Embryonic facial prominence (tissue), 1 donor: ENCODE measurements around the gene DBN1.

Experiments
- DNase-seq: peaks from one replicate; pipeline ENCODE4 v3.0.0-alpha.2; 2016; ENCODE audit errors: extremely low spot score

Gene DBN1

DNA sequence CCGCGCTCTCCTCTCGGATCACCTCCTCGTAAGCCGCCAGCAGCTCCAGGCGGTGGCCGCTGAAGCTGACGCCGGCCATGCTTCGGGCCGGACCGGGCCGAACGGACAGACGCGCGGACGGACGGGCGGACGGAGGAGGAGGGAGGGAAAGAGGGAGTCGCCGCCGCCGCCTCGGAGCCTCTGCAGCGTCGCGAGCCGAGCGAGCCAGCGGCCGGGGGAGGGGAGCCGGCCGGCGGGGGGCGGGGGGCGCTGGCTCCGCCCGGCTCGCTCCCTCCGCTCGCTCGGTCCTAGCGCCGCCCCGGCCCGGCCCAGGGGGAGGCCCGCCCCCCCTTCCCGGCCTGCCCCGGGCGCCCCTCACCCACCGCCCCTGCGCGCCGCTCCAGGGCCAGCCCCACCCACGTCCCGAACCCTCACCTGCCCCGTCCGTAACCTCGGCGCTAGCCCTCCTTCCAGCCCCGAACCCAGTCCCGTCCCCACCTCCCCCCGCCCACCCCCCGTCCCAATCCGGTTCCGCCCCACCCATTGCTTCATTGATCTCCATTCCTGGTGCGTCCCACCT, at the start of gene DBN1:
Gene DBN1, minus strand, starts transcription at position 192 of the 559 bp plus-strand sequence. Its CDS starts 113 bp downstream, at position 79.
- no peak for DNase-seq

DNA sequence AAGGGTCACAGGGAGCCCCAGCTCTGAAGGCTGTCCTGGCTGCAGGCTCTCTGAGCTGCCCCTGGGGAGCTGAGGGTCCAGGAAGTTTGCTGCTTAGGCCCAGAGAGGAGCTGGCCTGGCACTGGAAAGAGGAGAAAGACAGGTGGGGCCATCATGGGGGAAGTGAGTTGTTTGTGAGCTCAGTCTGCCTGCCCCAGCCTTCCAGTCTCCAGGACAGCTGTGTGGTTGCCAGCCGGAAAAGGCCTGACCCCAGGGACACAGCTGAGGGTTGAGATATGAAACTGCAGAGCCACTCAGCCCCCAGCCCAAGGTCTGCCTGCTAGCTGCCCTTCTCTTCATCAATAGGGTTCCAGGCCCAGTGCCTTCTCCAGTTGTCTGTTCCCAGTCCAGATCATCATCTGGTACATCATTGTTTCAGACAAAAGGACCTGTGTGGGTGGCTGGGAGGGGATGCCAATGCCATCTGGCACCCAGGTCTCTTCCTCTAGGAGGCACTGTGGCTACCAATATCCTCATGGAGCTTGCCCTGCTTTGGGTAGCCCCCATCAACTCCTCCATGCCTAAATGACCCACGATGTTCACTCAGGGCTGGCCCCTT, 47.6 kb upstream of the DBN1 start:
- no peak for DNase-seq

DNA sequence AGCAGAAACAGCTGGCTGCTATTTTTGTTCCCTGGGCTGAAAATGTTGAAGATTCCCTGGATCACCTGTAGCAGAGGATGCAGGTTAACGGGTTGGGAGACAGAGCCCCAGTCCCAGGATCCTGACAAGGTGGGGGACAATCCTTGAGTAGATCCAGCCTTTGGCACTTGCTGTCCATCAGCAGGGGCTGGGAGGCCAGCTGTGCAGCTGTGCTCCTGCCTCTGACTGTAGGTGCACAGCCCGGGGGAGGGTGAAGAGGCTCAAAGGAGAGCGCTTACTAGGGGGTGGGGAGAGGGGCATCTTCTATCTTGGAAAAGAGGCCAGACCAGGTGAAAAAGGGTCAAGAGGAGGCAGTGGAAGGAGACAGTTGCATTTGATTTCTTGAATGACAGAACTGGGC, 46.8 kb upstream of the DBN1 start:
- no peak for DNase-seq

DNA sequence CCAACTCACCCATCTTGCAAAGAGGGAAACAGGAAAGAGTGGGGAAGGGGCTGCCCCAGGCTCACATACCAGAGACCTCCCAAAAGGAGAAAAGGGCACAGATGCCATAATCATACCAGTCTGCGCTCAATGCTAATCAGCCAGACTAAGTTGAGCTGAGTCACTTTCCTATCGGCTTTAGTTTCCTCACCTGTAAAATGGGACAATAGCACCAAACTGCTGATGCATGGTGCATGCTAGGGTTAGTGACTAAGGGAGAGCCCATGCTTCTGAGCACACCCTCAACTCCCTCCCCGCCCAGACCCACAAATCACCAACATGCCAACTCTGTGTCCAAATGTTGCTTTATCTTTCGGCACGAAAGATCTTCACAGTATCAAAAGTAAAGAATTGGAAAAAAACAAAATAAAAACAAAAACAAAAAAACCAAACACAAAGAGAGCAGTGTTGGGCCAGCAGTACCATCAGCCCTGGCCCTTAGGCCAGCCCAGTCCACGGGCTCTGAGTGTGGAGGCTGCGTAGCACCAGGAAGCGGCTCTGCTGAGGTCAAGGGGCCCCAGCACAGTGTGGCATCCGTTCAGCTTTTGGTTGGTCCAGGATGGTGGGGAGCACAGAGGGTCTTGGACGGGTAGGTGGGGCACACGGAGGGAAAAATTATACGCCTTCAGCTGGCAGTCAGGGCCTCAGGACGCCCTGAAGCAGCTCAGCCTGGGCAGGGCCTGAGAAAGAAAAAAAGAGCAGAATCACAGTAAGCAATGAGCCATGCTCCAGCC, 46.2 kb upstream of the DBN1 start:
- no peak for DNase-seq

DNA sequence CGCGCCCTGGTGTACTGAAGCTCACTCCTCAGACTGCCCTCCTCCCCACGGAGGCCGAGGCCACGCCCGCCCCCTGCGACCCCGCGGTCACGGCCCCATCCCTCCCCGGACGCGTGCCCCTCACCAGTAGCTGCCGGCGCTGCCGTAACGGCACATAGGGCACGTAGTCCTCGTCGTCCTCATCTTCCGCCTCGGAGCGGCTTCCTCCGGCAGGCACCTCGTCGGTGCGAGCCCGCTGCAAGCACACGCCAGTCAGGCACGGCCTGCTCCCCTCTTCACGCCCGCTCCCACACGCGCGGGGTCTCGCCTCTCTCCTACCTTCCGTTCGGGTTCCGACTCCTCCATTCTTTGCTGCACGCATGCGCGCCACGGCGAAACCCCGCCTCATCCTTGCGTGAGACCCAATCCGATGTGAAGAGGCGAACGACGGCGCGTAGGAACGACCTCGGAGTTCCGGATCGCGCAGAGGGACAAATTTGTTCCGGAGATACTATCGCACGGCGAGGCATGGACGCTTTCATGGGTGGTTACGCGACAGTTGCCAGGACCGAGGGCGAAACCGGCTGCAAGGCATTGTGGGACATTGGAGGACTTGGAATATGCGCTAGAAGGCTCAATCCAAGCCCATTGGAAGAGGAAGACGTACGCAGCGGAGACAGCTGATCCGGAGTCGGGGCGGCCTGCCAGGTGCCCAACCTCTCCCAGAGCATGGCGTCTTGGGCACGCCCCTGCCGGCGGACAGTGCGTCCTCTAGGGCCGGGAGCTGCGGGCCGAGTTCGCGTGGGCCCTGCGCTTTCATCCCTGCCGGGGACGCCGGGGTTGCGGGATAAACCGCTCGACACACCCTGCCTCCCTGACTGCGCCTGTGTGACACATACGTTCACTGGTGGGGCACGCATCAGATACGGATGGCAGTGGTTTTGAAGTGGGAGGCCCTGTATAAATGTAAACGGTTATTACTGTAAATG, 43.5 kb upstream of the DBN1 start, which contains the start of gene DDX41:
Gene DDX41, minus strand, starts transcription at position 361 of the 968 bp plus-strand sequence. Its CDS starts 16 bp downstream, at position 345.
- DNase-seq = peak; percentile 96

DNA sequence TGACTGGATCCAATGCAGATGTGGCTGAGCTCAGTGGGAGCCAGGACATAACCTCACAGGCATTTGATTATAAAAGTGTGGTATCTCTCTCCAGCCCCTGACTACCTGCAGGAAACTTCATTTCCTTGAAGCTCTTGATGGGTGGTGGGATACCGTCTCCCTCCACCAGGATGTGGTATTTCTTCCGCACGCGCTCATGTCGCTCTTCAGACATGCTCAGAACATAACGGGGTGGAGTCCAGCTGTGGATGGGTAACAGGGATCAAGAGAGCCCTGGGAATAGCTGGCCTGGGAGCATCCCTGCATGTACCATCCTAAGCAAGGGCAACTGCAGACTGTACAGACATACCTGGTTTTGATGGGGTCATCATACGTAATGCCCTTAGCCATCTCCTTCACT, 42.1 kb upstream of the DBN1 start:
- no peak for DNase-seq

DNA sequence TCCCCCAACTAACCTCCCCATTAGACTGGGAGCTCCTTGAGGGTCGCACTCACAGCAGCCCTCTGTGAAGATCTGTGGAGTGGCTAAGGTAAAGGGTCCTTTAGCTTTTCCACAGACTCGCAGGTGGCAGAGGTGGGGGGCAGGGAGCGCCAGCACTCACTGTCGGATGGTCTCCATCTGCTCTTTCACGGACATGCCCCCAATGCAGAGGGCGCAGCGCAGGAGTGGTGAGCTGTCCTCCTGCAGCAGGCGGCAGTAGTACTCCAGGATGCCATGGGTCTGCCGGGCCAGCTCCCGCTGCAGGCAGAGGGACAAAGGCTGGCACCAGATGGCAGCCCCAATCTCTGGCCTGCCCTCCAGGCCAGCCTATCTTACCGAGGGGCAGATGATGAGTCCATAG, 41.1 kb upstream of the DBN1 start:
- no peak for DNase-seq

DNA sequence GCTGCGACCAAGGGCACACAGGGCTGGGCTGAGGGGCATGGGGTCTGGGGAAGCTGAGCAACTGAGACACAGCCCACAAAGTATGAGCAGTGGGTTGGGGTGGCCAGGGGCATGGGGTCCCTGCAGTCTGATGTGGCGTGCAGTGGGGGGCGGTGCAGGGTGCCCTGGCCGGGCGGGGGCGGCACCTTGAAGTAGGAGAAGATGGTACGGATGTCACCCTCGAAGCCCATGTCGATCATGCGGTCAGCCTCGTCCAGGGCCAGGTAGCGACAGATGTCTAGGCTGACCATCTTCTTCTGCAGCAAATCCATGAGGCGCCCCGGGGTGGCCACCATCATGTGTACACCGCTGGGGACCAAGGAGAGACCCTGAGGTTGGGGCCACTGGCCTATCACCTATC, 40.1 kb upstream of the DBN1 start:
- DNase-seq = no peak

DNA sequence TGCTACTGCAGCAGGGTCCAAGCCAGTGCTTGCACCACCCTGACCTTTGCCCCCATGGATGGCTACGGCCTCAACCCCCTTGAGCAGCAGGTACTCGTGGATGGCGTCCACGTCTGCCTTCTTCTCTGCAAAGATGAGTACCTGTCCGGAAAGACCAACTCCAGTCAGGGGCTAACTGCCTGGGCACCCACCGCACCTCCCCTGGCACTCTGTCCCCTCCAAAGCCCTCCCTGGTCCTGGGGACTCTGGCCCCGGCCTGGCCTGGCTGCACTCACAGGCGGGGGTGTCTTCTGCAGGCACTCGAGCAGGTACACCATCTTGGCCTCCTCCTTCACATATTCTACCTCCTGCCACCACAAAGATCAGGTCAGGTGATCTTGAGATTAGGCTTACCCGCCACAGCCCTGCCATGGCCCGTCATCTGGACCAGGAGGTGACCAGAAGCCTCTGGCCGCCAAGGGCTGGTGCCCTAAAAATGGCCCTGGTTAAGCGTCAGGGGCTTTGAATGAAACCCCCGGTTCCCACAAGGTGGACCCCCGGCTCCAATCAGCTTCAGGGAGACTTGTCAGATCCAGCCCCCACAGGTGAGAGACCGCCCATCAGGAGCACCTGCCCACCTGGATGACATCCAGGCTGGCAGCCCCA, 39.4 kb upstream of the DBN1 start:
- DNase-seq = no peak

DNA sequence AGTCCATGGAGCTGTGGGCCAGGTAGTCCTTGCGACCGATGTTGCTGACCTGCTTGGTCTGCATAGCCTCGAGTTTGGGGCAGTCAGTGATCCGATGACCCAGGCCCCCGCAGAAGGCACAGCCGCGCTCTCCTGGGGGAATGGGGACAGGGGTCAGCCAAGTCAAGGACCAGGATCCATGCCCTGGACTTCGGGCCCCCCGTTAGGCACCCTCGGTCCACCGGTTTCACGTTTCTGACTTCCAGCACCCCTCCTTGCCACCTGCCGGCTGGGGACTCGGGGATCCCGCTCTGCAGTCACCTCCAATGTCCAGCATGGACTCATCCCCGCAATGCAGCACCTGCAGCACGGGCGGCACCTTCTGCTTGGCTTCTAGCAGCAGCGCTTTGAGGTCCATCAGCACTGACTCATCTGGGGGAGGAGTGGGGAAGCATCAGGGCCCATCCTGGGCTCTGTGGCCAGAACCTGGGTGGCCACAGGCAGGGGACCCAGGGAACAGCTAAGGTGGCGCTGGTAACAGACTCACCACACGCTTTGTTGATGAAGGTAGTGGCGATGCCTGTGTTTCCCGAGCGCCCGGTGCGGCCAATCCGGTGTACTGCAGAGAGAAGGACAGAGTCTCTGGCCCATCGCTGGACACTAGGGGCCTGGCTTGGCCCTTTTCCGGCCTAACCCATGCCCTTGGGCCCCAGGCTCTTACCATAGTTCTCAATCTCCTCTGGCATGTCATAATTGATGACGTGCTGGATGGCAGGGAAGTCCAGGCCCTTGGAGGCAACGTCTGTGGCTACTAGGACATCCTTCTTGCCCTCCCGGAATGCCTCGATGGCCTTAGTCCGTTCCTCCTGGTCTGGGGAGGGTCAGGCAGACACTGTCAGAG, 38.6 kb upstream of the DBN1 start:
- DNase-seq = no peak

DNA sequence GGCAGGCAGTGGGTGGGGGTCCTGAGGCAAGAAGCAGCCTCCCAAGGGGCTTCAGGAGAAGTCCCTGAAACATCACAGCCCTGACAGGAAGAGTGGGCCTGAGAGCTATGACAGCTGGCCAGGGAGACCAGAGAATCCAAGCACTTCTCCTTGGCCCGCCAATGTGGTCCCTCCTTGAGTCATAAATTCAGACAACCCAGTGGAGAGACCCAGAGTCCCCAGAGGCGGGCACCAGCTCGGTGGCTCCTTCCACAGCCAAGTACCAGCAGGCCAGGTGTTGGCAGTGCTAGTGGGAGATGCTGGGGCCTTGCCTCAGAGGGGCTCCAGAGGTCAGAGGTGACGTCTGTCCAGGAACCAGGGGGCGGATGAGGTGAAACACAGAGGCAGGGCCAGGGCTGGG, 37.7 kb upstream of the DBN1 start:
- DNase-seq = no peak

DNA sequence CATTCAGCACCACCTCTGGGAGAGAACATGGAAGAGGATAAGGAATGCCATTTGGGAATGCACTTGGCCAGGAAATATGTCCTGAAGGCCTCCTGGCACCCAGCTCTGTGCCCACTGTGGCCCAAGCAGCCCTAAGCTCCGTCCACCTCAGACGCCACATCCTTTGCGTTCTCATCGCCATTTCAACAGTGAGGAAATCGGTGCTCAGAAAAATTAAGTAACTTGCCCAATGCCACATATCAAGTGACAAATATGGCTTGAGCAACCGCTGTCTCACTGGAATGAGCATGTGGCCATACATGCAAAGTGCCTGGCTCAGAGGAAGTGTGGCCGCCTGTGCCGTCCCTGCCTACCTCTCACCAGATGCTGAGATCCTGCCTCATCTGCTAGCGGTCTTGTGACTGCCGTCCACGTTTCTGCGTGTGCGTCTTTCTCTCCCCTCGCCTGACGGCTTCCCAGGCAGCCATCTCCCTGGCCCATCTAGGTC, 37.2 kb upstream of the DBN1 start:
- no peak for DNase-seq

DNA sequence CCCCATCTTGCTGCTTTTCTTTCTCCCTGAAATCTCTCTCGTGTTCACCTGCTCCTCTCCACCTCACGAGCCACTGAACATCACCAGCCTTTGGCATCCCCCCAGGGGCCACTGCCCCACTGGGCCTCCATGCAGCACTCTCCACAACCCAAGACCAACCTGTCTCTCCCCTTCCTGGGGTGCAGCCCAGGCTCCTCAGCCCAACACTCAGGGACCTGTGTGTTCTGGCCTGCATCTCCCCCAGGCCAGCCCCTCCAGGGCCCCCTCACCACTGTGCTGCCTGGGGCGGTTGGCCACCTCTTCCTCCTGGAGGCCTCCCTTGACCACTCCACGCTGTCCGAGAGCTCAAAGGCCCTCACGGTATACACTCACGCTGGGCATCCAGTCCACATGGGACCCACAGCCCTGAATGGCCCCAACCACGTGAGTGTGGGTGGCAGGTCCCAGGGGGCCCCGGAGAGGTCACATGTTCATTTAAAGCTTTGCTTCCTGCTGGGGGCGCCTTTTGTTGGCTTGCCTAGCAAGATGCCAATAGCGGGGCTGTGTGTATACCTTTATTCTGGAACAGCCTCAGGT, 36.6 kb upstream of the DBN1 start:
- DNase-seq = no peak

DNA sequence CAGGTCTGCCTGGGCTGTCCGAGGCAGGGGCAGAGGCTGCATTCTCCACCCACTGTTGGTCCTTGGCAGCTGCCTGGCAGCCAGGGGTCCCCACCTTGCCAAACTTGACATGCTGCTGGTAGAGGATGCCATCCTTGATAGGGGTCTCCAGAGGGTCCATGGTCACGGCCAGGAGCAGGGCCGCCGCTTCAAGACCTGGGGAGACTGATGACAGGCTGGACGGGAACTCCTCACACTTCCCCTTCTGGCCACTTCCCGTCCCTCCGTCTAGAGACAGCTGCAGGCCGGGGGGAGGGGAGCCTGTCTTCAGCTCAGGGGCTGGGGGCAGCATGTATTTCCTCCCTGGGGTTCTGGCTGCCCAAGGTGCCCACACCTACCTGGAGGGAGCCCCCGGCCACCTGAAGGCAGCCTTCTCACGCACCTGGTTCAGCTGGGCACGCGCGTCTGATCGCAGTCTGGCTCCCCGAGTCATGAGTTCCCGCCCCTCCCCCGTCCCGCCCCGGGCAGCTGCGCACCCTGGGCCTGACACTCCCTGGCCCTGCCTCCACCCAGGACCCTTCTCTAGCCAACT, 36.0 kb upstream of the DBN1 start, which contains the start of gene DOK3:
Gene DOK3, minus strand, starts transcription at position 446 of the 571 bp plus-strand sequence. Its CDS starts 286 bp downstream, at position 160.
- no peak for DNase-seq

DNA sequence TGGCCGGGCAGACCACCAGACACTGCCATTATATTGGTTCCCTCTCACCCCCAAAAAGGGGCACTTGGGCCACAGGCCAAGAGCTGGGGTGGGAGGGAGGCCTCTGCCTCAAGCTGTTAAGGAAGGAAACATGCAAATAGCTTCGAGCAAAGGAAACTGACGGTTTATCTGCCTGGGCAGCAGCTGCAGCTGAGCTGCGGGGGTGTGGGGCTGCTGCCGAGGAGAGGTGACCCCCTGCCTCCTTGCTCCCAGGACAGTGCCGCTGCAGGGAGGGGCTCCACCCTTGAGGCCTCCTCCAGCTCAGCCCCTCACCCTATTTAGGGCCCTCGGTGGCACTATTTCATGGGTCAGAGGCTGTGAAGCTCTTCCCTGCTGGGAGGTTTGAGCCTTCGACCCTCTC, 35.4 kb upstream of the DBN1 start:
- no peak for DNase-seq

DNA sequence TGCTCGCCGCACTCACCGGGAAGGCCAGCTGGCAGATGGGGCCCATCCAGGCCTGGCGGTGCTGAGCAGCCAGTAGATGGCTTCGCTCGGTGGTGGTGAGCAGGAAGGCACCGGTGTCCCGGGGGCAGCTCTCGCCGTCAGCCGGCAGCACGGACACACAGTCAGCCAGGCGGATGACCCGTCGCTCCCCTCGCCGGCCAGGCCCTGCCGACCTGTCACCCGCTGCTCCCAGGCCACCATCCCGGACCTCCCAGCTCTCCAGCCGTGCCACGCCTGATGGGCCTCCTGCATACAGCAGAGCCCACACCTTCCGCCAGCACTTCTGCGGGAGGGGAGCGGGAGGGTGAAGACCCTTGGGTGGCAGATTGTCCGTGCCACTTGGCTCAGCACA, 34.8 kb upstream of the DBN1 start:
- no peak for DNase-seq

DNA sequence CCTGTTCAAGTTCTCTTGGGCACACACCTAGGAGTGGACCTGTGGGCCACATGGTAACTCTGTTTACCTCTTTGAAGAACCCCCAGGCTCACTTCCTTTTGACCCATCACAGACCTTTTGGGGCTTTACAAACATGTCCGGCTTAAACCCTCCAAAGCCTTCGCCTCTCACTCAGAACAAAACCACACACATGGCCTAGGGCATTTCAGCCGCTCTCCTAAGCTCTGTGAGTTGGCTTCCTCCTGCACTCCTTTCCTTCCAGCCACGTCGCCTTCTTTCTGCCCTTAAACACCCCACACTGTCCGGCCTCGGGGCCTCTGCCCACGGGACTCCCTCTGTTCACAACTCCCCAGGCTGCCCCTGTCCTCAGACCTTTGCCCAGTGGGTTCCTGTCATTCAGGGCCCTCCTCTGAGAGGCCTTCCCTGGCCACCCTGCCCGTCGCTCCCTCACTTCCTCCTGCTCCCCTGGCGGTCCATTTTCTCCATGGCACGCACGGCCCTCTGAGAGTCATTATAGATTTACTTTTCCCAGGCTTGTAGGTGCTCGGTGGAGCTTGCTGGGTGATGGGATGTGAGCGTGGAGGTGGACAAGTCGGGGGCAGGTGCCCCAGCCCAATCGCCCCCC, 34.3 kb upstream of the DBN1 start:
- no peak for DNase-seq

DNA sequence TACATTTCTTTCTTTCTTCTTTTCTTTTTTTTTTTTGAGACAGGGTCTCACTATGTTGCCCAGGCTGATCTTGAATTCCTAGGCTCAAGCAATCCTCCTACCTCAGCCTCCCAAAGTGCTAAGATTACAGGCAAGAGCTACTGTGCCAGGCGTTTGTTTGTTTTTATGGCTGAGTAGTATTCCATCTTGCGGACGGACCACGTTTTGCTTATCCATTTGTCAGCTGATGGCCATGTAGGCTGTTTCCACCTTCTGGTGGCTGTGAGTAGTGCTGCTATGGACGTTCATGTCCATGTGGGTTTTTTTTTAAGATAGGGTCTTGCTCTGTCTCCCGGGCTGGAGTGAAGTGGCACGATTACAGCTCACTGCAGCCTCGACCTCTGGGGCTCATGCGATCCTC, 33.7 kb upstream of the DBN1 start:
- DNase-seq = no peak

DNA sequence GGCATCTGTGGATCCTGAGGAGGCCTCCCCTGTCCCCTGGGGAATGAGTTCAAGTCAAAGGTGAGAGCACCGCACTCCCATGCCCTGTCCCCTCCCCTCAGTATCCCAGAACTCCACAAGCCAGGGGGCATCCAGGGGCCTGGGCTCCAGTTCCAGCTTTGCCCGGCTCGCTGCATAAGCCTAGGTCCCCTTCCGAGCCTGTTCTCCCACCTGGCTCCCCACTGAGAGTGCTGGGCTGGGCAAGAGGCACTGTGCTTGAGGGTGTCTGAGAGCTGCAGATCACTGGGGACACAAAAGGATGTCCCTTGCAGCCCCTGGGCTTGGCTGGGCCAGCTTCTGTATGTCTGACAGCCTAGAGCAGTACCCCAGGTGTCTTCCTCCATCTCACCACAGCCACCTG, 31.6 kb upstream of the DBN1 start:
- no peak for DNase-seq
